ENCODE data around the gene FN3K. TPM values are rescaled to one million over a fixed set of nuclear protein-coding genes. Genes with fewer than 3 reads are reported as not detected.

The FN3K gene
- total and polyA plus RNA-seq, 2 of the 13 experiments (the other 11 are each of a cell fraction or from before 2014, with no cell fraction given), result 3.5 to 12.2 TPM

- no peak for TF ChIP-seq THAP9 (CRISPR knock-in tag; IDR thresholded peaks at IDR 0.05; ENCODE audit: borderline replicate concordance)
- no peak for TF ChIP-seq ZSCAN25 (CRISPR knock-in tag; IDR thresholded peaks at IDR 0.05)
- TF ChIP-seq BATF2 (CRISPR knock-in tag; IDR thresholded peaks at IDR 0.05), result no peak
- TF ChIP-seq TRIM22 (IDR thresholded peaks at IDR 0.05), result no peak
- TF ChIP-seq NCOA2 (CRISPR knock-in tag; IDR thresholded peaks at IDR 0.05), result no peak
- TF ChIP-seq ZNF468 (CRISPR knock-in tag; IDR thresholded peaks at IDR 0.05), result peak; percentile 27; the same call in 1 of the 2 replicates
- TF ChIP-seq EEA1 (CRISPR knock-in tag; IDR thresholded peaks at IDR 0.05; ENCODE audit: borderline replicate concordance), result 0 out of 2 replicates have a peak, but pooled peaks have one; percentile 2
- TF ChIP-seq MAFF (IDR thresholded peaks at IDR 0.05; ENCODE audit: low read depth, low read length), result no peak
- no peak for TF ChIP-seq ERF (CRISPR knock-in tag; IDR thresholded peaks at IDR 0.05)
- TF ChIP-seq HOXA9 (CRISPR knock-in tag; IDR thresholded peaks at IDR 0.05; ENCODE audit: borderline replicate concordance), result no peak
- no peak for TF ChIP-seq ZFP36 (IDR thresholded peaks at IDR 0.05; ENCODE audit: borderline replicate concordance, low read depth, low read length, partially characterized antibody)
- TF ChIP-seq CAMTA2 (CRISPR knock-in tag; IDR thresholded peaks at IDR 0.05; ENCODE audit: borderline replicate concordance), result no peak
- TF ChIP-seq ZNF761 (CRISPR knock-in tag; conservative IDR thresholded peaks at IDR 0.05), result no peak
- TF ChIP-seq HNRNPK (IDR thresholded peaks at IDR 0.05; ENCODE audit: low read depth, low read length, poor library complexity, severe bottlenecking), result no peak
- TF ChIP-seq ZHX1 (CRISPR knock-in tag; IDR thresholded peaks at IDR 0.05; ENCODE audit: low read depth), result 0 out of 2 replicates have a peak, but pooled peaks have one; percentile 52
- TF ChIP-seq IRF1 (CRISPR knock-in tag; IDR thresholded peaks at IDR 0.05; ENCODE audit: low read depth), result no peak
- TF ChIP-seq LRRFIP1 (CRISPR knock-in tag; conservative IDR thresholded peaks at IDR 0.05), result no peak
These were observed 17.2 kb downstream of the FN3K start (continued) for GRCh38 chr17:82752371-82753200.
